ENCODE results near the gene MRPL4.
"Not testable (repeated sequence)": the region's sequence is repeated elsewhere in the genome, so short reads cannot be mapped to it uniquely, and the experiment has no call there.

Gene MRPL4

GRCh38 chr19:10268071-10268470 lies 16.1 kb downstream of the MRPL4 start:
- no peak for DNase-seq

GRCh38 chr19:10269333-10270179 lies 17.5 kb downstream of the MRPL4 start:
- DNase-seq: peak; percentile 87

- DNase-seq: no peak
Measured at GRCh38 chr19:10270180-10270615, 18.2 kb downstream of the MRPL4 start.

GRCh38 chr19:10270616-10271394 lies 18.8 kb downstream of the MRPL4 start, which contains the start of gene ICAM1:
Gene ICAM1, plus strand, starts transcription at chr19:10271120. Its CDS starts 40 bp downstream, at chr19:10271160.
- DNase-seq: peak; percentile 79

- no peak for DNase-seq
Measured at GRCh38 chr19:10271543-10272086, 19.6 kb downstream of the MRPL4 start.

GRCh38 chr19:10274589-10274988 lies 22.6 kb downstream of the MRPL4 start:
- no peak for DNase-seq

DNA sequence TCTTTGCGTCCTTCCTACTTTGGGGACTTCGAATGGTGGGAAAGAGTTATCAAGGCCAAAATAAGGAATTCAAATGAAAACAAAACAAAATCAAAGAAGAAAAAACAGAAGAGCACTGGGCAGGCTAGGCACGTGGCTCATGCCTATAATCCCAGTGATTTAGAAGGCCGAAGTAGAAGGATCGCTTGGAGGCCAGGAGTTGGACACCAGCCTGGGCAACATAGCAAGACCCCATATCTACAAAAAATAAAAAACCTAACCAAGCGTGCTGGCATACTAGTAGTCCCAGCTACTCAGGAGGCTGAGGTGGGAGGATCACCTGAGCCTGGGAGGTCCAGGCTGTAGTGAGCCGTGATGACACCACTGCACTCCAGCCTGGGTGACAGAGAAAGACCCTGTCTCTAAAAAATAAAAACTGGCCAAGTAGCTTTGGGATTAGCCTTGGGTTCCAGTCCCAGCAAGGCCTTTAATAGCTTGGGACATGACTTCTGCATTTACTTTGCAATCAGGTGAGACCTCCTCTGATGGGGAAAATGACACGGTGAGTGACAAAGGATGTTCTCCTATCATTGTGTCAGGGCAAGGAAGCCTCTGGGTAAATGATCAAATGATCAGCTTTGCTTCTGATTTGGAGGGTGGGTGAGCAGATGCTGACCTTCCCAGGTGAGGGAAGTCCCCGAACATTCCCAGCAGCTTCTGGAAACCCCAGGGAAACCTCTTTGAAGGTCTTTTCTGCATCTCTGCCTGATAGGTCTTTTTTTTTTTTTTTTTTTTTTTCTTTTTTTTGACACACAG lies 26.0 kb downstream of the MRPL4 start:
- no peak for DNase-seq

DNA sequence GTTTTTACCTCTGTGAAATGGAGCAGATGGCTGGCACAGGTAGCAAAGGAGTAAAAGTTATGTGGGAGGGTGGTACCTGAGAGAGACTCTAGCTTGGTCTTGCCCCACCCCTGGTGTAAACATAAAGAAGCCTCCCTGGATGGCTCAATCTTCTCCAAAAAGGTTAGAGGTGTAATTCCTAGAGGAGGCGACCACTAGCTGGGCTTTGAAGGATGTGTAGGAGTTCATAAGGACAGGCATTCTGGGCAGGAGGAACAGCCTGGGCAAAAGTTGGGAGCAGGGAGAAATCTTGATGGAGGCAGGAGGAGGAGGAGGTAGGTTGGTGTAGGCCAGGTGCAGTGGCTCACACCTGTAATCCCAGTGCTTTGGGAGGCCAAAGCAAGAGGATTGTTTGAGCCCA lies 26.9 kb downstream of the MRPL4 start:
- DNase-seq: no peak

DNA sequence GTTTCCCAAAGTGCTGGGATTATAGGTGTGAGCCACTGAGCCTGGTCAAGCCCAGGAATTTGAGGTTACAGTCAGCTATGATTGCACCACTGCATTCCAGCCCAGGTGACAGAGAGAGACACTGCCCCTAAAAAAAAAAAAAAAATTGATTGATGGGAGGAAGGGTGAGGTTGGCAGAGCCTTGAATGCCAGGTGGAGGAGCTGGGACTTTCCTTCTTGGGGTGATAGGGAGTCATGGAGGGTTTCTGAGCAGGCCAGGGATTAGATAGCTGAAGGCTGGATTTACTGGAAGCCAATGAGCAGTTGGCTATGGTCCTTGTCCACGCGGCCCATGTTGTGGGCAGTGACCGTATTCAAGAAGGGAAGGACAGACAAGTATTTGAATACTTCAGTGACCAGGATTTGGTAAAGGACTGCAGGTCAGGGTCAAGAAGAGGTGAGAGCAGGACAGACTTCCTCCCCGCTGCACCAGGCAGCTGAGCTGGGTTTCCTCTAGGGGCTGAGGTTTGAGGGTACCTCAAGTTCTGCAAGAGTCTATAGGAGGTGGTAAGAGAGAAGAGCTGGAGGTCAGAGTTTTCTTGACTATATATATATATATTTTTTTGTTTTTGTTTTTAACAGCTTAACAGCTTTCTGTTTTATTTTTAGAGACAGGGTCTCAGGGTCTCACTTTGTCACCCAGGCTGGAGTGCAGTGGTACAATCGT lies 27.9 kb downstream of the MRPL4 start:
- no peak for DNase-seq

DNA sequence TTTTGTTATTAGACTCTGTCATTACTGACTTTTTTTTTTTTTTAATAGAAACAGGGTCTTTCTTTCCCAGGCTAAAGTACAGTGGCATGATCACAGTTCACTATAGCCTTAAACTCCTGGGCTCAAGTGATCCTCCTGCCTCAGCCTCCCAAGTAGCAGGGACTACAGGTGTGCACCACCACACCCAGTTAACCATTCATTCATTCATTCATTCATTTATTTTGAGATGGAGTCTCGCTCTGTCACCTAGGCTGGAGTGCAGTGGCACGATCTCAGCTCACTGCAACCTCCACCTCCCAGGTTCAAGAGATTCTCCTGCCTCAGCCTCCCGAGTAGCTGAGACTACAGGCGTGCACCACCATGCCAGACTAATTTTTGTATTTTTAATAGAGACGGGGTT lies 30.0 kb downstream of the MRPL4 start:
- not testable (repeated sequence) for DNase-seq

DNA sequence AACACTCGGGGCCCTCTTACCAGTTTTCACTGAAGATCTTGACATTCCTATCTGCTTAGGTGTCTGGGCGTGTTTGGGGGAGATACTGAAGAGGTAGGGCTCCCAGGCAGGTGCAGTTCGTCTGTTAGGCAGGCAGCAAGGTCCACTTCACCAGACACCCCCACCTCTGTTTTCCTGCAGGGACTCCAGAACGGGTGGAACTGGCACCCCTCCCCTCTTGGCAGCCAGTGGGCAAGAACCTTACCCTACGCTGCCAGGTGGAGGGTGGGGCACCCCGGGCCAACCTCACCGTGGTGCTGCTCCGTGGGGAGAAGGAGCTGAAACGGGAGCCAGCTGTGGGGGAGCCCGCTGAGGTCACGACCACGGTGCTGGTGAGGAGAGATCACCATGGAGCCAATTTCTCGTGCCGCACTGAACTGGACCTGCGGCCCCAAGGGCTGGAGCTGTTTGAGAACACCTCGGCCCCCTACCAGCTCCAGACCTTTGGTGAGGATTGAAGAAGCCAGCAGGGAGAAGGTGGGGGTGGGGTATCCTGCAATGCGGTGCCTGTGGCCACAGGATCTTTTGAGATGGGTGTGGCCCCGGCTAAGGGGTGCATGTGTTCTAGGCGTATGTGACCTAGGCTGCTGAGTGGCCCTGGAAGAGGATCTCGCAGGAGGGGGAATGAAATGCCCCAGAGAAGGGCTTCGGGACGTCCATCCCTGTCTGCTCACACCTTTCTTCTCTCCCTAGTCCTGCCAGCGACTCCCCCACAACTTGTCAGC lies 31.5 kb downstream of the MRPL4 start:
- DNase-seq: no peak

- DNase-seq: no peak
Measured at GRCh38 chr19:10284065-10284959, 32.3 kb downstream of the MRPL4 start.

DNA sequence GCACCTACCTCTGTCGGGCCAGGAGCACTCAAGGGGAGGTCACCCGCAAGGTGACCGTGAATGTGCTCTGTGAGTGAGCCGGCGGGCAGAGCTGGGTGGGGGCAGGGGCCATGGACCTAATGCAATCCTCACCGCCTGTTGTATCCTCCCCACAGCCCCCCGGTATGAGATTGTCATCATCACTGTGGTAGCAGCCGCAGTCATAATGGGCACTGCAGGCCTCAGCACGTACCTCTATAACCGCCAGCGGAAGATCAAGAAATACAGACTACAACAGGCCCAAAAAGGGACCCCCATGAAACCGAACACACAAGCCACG lies 32.9 kb downstream of the MRPL4 start:
- DNase-seq: no peak

DNA sequence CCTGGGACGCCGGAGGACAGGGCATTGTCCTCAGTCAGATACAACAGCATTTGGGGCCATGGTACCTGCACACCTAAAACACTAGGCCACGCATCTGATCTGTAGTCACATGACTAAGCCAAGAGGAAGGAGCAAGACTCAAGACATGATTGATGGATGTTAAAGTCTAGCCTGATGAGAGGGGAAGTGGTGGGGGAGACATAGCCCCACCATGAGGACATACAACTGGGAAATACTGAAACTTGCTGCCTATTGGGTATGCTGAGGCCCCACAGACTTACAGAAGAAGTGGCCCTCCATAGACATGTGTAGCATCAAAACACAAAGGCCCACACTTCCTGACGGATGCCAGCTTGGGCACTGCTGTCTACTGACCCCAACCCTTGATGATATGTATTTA lies 33.4 kb downstream of the MRPL4 start:
- no peak for DNase-seq

- no peak for DNase-seq
Measured at GRCh38 chr19:10286803-10287737, 35.1 kb downstream of the MRPL4 start, which contains the start of gene ICAM4. Gene ICAM4, plus strand, starts transcription at chr19:10286955. Its CDS starts 58 bp downstream, at chr19:10287013.

GRCh38 chr19:10288662-10289166 lies 36.7 kb downstream of the MRPL4 start:
- peak; percentile 79 for DNase-seq

- DNase-seq: no peak
Measured at GRCh38 chr19:10289167-10289835, 37.3 kb downstream of the MRPL4 start.

- no peak for DNase-seq
Measured at GRCh38 chr19:10289836-10290356, 37.9 kb downstream of the MRPL4 start, which contains the start of gene ICAM5. Gene ICAM5, plus strand, starts transcription at chr19:10289952. Its CDS starts 92 bp downstream, at chr19:10290044.

Data from islet precursor cell (in vitro differentiated cells).